ENCODE results near the gene TRIM41.

The TRIM41 gene

DNA sequence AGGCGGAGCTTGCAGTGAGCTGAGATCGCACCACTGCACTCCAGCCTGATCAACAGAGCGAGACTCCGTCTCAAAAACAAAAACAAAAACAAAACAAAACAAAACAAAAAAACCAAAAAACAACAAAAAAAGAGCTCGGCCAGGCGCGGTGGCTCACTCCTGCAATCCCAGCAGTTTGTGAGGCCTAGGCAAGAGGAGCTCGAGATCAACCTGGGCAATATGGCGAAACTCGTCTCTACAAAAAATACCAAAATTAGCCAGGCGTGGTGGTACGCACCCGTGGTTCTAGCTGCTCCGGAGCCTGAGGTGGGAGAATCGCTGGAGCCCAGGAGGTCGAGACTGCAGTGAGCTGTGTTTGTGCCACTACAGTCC lies 38.2 kb upstream of the TRIM41 start:
- no peak for DNase-seq (ENCODE audit: low read depth in 2 of 2)
- TF ChIP-seq, protein P1, sequence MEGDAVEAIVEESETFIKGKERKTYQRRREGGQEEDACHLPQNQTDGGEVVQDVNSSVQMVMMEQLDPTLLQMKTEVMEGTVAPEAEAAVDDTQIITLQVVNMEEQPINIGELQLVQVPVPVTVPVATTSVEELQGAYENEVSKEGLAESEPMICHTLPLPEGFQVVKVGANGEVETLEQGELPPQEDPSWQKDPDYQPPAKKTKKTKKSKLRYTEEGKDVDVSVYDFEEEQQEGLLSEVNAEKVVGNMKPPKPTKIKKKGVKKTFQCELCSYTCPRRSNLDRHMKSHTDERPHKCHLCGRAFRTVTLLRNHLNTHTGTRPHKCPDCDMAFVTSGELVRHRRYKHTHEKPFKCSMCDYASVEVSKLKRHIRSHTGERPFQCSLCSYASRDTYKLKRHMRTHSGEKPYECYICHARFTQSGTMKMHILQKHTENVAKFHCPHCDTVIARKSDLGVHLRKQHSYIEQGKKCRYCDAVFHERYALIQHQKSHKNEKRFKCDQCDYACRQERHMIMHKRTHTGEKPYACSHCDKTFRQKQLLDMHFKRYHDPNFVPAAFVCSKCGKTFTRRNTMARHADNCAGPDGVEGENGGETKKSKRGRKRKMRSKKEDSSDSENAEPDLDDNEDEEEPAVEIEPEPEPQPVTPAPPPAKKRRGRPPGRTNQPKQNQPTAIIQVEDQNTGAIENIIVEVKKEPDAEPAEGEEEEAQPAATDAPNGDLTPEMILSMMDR (IDR thresholded peaks at IDR 0.05; ENCODE audit: low read depth, low read length) = no peak
- H3K4me3 ChIP-seq (replicated peaks in 1 of 2; ENCODE audit: low read depth in 2 of 2, low read length in 2 of 2) = no peak overlapping the region

DNA sequence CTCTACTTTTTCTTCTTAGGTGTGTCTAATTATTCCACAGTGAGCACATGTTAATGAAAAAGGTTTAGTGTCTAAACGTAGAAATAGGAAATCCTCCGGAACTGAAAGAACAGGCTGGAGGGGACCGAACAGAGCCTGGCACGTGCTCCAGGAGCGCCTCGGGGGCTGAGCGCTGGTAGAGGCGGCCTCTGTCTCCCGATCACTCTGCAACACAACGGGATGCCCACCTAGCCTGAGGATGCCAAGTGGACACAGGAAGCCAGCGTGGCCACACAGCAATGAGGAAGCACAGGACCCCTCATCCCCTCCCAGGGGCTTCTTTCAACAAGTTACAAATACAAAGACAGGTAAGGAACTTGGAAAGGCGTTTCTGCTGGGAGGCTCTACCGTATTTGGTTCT lies 37.5 kb upstream of the TRIM41 start:
- TF ChIP-seq, protein P1 (IDR thresholded peaks at IDR 0.05; ENCODE audit: low read depth, low read length) = no peak
- DNase-seq (ENCODE audit: low read depth in 2 of 2) = no peak
- H3K4me3 ChIP-seq (replicated peaks in 1 of 2; ENCODE audit: low read depth in 2 of 2, low read length in 2 of 2) = no peak overlapping the region

DNA sequence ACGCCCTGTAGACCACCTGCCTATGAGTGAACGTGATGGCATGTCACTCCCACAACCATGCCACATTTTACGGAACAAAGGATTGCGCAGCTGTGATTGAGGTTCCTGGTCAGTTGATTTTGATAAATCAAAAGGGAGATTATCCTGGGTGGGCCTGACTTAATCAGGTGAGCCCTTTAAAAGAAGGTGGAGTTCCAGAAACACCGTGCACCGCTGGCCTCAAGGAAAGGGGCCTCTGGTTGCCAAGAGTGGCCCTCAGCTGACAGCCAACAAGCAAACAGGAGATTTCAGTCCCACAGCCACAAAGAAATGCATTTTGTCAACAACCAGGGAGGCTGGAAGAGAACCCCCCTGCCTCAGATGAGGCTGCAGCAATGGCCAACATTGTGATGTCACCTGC lies 37.1 kb upstream of the TRIM41 start:
- no peak for DNase-seq (ENCODE audit: low read depth in 2 of 2)
- TF ChIP-seq, protein P1 (IDR thresholded peaks at IDR 0.05; ENCODE audit: low read depth, low read length) = no peak

DNA sequence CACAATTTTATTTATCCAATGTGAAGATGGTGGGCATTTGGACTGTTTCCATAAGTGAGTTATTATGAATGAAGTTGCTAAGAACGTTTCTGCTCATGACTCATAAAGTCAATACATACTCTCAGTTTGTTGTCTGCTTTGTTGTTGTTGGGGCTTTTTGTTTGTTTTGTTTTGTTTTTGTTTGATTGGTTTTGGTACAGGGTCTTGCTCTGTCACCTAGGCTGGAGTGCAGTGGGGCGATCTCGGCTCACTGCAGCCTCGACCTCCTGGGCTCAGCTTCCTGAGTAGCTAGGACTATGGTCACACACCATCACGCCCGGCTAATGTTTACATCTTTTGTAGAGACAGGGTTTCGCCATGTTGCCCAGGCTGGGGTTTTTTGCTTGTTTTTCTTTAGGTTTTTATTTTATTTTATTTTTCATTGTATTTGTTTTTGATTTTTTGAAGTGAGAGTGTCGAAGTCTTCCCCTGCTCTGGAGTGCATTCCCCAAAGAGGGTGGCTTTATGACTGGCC lies 36.0 kb upstream of the TRIM41 start:
- peak in 1 of 2 donors; percentile 47 for DNase-seq (ENCODE audit: low read depth in 2 of 2)
- TF ChIP-seq, protein P1 (IDR thresholded peaks at IDR 0.05; ENCODE audit: low read depth, low read length) = no peak
- H3K4me3 ChIP-seq (replicated peaks in 1 of 2; ENCODE audit: low read depth in 2 of 2, low read length in 2 of 2) = peak overlapping the region in 1 of 2 donors; percentile 5

More for the DNA sequence above, 37.1 kb upstream of the TRIM41 start:
- H3K4me3 ChIP-seq (replicated peaks in 1 of 2; ENCODE audit: low read depth in 2 of 2, low read length in 2 of 2) = no peak overlapping the region

DNA sequence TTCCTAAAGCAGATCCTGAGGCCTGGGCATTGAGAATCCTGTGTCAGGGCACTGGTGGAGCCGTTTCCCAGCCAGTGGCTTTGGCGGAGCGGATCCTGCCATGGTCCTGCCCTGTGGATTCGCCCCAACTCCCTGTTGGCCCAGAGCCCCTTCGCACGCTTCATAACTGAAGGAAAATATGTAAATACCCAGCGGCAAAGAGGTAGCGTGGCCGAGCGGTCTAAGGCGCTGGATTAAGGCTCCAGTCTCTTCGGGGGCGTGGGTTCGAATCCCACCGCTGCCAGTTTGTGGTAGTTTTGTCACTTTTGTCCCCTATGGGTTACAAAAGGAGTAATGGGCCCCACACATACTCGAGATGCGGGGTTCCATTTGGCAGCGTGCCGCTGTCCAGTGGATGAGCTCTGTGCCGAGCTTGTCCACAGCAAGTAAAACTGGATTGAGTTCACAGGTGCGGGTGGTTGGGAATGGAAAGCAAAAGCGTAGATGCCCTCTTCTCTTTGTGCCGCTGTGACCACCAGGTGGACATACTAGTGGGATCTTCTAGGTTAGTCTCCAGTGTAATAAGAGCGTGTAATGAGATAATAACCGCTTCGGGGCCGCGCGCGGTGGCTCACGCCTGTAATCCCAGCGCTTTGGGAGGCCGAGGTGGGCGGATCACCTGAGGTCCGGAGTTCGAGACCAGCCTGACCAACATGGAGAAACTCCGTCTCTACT lies 35.4 kb upstream of the TRIM41 start:
- peak overlapping the region; percentile 36 to 87 for H3K4me3 ChIP-seq (replicated peaks in 1 of 2; ENCODE audit: low read depth in 2 of 2, low read length in 2 of 2)
- DNase-seq (ENCODE audit: low read depth in 2 of 2) = peak; percentile 87 to 88
- TF ChIP-seq, protein P1 (IDR thresholded peaks at IDR 0.05; ENCODE audit: low read depth, low read length) = peak; percentile 31

DNA sequence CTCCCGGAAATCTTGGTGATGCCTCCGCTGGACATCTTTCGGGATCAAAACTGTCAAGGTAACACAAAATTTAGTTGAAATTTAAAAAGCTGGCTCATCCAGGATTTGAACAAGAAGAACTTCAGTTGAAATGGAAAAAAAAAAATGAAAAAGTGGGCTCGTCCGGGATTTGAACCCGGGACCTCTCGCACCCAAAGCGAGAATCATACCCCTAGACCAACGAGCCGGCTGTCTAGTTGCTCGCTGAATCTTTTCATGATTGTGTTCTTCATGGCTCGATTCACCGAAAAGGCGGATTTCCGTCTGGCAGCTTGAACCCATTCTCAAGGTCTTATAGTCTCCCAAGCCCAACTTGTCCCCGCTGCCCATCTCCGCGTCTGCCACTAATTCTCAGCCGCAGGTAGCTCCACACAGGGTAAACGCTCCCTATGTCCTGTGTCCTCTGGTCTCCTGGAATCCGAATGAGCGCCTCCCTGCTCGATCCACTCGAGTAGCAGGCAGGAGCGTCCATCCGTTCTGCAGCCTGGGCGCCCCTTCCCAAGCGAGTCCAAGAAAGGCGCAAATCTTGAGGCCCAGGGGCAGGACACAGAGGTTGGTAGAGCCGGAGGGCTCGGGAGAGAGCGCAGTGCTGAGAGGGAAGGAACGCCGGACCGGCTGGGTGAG lies 34.2 kb upstream of the TRIM41 start:
- TF ChIP-seq, protein P1 (IDR thresholded peaks at IDR 0.05; ENCODE audit: low read depth, low read length) = no peak
- DNase-seq (ENCODE audit: low read depth in 2 of 2) = peak; percentile 85 to 89
- peak overlapping the region; percentile 69 to 87 for H3K4me3 ChIP-seq (replicated peaks in 1 of 2; ENCODE audit: low read depth in 2 of 2, low read length in 2 of 2)

Measured in cardiac fibroblast (primary cell).